Measurements from ENCODE around the gene RAB4A. TPM values are rescaled to one million over a fixed set of nuclear protein-coding genes. Genes with fewer than 3 reads are reported as not detected.

RAB4A gene
- total RNA-seq, 1 donor from 2014 or later: 25.1 TPM

DNA sequence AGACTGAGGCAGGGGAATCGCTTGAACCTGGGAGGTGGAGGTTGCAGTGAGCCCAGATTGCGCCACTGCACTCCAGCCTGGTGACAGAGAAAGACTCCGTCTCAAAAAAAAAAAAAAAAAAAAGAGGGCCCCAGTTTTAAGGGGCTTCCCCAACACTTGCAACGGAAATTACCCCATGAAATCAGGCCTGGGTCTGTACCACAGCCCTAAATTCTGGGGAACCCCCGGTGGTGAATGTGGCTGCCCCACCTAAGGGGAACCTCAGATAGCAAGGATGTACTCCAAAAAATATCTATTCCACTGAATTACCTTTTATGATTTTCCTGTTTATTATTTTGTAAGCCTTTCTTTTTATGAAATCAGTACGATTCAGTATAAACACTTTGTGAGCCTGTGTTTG lies 56.9 kb downstream of the RAB4A start:
- intact Hi-C loops (cut with micrococcal nuclease): loop anchor here (5.0 kb wide), 1 partner anchor 180 kb away; the partner anchor contains the start of gene NUP133

DNA sequence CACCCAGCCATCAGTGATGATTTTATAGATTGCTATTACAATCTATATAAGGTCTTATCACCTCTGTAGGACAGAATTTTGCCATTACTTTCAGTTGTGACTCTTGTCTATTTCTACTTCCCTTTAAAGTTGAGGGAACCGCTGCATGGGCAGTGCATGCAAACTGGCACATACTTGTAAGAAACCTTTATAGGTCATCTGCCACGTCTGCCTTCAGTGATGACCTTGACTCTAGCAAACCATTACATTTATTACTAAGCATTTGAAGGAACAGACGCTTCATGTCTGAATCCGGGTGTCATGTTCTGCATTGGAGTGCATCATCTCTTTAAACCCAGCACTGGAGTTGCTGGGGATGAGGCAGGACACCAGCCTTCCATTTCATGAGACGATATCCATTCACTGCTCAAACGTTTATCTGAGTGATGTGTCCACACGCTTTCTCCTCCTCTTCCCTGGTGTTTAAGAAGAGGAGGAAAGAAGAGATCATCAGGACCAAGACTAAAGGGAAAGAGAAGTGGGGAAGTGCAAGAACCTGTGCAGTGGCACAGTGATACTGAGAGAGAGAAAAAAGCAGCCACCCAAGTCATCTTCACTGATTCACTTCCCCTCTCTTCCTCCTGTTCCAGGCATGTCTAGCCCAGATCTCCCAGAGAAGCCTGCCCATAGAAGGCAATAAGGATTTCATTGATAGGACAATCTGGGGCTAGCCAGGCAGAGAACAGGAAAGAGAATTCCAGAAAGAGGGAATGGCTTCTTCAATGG lies 57.9 kb downstream of the RAB4A start:
- intact Hi-C loops (cut with micrococcal nuclease): loop anchor here (5.0 kb wide), 1 partner anchor 179 kb away; the partner anchor contains the start of gene NUP133

DNA sequence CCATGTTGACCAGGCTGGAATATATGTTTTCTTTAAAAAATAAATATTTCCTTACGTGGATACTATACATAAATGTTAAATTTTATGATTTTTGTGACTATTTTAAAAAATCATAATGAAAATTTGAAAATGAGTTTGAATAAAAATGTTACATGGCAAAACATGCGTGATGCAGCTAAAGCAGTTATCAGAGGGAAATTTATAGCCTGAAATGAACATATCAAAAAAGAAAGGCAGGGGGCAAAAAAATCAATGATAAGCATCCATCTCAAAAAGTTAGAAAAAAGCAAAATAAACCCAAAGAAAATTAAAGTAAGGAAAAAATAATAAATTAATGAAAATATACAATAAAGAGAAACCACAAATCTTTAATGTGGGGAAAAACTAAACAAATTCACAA lies 63.4 kb downstream of the RAB4A start:
- intact Hi-C loops (cut with micrococcal nuclease): no loop called here

DNA sequence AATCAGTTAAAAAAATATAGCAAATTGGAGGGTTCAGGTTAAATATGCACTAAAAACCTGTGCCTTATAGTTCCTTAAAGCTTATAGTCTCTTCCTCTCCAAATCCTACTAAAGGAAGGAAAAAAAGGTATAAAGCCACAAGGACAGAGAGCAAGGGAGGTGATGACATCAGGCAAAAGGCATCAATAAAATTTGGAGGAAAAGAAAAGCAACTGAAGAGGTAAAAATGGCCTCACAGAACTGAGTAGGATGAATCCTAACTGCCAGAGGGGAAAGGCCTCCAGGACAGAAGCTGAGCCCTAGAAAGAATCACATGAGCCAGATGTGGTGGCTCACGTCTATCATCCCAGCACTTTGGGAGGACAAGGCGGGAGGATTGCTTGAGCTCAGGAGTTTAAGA lies 63.8 kb downstream of the RAB4A start:
- intact Hi-C loops (cut with micrococcal nuclease): no loop called here

DNA sequence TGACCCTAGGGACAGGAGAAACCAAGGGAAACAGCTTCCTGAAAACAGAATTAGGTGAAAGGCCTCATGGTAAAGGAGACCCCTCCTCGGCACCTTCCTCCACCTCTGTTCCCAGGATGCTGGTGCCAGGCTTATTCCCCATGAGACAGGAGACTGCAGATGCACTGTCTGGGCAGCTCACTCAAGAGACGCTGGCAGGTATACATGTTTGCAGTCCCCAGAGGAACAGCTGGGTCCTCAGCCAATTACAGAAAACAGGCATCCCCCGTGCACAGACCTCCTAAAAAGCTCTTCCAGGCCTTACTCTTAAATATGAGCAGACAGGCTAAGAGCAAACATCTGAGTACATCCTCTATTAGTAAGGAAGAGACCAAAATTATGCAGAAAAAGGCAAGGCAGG lies 65.4 kb downstream of the RAB4A start:
- intact Hi-C loops (cut with micrococcal nuclease): no loop called here

DNA sequence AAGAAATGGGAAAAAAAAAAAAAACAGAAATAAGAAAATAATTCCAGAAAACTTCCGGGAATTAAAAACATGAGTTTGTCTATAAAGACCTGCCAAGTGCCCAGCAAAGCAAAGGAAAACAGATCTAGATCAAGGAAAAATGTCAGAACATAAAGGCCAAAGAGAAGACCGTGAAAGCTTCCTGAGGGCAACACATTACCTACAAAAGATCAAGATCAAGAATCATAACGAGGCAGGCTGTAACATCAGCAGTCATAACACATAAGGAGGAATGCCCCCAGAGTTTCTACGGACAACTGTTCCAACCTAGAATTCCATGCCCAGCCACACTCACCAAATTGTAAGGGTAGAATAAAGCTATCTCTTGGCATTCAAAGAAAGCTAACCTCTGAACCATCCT lies 68.2 kb downstream of the RAB4A start:
- intact Hi-C loops (cut with micrococcal nuclease): no loop called here

DNA sequence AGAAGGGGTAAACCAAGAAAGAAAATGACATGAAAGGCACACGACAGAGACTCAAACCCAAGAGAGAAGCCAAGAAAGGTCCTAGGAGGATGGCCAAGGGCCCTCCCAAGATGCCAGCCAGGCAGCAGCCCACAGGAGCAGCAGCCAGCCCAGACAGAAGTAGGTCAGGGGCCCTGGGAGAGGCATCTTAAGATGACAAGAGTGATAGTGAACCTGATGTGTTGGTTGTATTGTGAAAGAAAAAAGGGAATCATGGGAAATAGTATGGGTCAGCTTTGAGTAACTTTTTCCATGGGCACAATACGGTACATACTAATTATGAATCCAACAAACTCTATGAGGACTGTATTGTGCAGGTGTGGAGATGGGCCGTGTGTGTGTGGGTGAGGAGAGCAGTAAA lies 68.6 kb downstream of the RAB4A start:
- intact Hi-C loops (cut with micrococcal nuclease): no loop called here

DNA sequence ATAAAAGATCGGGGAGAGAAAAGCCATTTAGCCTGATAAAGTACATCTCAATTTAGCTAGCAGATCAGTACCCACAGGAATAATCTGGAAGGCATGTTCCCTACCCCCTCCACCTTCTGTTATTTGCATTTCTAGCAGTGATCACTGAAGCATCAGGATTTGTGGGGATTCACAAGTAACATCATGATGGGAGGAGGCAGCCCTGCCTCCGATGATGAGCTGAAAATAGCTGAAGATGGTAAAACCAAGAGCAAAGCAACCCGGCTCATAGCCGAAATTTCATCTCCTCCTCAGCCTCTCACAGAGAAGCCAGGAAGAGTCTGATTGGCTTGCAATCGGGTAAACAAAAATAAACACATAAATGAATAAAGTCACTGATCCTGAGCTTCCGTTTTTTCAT lies 69.6 kb downstream of the RAB4A start:
- intact Hi-C loops (cut with micrococcal nuclease): loop anchor here (2.0 to 5.0 kb wide), 8 partner anchors 280 to 1997 kb away; partner anchors contain the start of genes ARV1, EXOC8, IBA57 and MRPL55

DNA sequence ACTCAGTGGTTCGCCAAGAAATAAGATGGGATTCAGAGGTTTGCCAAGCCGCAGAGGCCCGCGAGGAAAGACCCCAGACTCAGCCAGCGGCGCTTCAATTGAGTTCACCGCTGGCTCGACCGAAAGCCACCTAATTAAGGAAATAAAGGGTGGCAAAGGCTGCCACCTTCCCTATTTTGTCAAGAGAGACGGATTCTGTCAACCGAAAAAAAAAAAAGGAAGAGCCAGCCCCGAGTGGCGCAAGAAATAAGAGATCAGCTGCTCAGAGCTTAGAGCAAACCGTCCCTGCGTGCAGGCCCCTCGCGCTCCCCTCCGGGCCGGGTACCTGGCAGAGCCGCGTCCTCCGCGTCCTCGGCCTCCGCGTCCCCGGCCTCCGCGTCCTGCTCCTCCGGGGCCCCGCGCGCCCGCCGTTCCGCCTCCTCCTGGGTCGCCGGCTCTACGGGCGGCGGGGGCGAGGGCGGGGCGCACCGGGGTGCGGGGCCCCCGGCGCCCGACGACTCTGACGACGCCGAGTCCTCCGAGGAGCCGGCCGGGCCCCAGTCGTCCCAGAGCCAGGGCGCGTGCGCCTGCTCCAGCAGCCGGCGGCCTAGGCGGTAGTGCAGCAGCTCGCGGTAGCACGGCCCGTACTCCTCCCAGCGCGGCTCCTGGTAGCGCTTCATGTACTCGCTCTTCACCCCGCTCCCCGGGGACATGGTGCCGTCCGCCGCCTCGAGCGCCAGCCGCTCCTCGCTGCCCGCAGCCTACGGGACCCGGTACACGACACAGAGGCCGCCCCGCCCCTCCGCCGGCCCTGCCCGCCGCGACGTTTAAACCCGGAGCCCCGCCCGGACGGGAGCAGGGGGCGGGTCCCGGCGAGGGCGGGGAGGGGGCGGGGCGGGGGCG lies 71.1 kb downstream of the RAB4A start:
- intact Hi-C loops (cut with micrococcal nuclease): loop anchor here (1.0 to 5.0 kb wide), 22 partner anchors 16 to 1995 kb away; partner anchors contain the start of genes ABCB10, ARF1, ARV1 and COG2

DNA sequence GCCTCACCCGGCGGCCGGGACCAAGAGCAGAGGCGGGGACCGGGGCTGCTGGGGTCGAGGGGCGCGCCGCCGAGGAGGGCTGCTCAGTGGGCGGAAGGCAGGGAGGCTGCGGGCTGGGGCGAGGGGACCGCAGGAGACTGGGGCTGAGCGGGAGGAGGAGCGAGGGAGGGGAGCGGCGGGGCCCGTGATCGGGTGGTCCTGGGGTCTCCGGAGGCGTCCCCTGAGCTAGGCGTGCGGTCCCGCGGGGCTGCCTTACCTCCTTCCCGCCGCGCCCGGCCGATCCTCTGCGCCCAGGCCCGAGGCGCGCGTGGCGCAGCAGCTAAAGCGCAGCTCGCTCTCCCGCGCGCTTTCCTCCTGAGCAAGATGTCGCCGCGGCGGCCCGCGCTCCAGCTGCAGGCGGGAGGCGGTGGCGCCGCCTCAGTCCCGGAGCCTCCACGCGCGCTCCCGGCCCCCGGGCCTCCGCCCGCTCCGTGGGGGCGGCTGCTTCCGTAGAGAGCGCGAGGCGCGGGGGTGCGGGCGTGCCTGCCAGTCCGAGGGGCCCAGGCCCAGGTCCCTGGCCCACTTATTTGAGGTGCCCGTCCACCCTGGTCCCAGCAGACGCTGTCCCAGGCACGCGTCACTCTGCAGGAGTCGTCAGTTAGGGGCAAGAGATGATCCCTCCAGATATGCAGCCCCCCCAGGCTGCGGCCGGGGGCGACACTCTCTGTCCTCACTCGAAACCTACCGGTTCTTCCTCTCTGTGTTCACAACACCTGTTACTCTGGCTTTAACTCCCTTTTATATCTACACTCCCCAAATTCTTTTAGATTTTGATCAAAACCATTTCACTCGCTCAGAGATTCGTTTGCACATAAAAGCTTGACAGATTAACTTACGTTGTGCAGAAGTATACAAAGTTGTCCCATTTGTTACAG lies 72.0 kb downstream of the RAB4A start, which contains the start of gene CCSAP:
TSS of gene CCSAP (minus strand) at position 392 of the 914 bp plus-strand sequence. CDS start 582 bp downstream, outside the sequence.
- intact Hi-C loops (cut with micrococcal nuclease): loop anchor here (1.0 to 5.0 kb wide), 24 partner anchors 57 to 1994 kb away; partner anchors contain the start of genes ABCB10, ARF1, ARV1 and COG2

DNA sequence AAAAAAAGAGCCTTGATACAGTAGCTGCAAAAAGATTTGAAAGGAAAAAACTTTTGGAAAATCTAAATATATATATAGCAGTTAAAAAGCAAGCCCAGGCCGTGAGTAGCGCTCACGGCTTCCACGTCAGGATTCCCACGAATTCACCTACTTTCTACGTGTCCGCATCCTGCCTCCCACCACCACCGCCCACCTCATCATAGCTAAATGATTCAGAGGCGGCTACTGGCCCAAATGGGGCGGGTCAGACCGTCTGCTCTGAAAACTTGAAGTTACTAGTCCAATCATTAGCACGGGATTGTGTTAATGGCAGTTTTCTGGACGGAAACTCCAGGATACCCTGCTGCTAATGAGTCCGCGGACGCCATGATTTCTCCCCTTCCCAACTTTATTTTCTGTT lies 73.2 kb downstream of the RAB4A start:
- intact Hi-C loops (cut with micrococcal nuclease): loop anchor here (5.0 kb wide), 7 partner anchors 1067 to 1993 kb away; partner anchors contain the start of genes ARV1, EXOC8, IBA57 and MRPL55

DNA sequence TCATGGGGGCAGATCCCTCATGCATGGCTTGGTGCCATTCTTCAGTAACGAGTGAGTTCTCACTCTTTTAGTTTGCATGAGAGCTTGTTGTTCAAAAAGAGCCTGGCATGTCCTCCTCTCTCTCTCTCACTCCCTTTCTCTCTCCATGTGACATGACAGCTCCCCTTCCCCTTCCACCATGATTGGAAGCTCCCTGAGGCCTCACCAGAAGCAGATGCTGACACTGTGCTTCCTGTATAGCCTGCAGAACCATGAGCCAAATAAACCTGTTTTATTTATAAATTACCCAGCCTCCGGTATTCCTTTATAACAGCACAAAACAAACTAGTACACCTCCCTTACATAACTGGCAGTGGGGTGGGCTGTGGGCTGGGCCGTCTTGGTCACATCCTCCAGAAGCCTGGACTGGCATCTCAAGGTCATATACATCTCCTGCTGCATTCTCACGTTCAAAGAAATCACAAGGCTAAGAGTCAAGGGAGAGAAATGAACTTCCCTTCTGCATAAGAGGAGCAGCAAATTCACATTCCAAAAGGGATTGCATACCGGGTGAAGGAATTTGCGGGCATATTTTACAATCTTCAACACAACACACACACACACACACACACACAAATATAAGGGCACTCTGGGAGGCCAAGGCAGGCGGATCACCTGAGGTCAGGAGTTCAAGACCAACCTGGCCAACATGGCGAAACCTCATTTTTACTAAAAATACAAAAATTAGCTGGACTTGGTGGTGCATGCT lies 74.2 kb downstream of the RAB4A start:
- intact Hi-C loops (cut with micrococcal nuclease): loop anchor here (5.0 kb wide), 7 partner anchors 1068 to 1992 kb away; partner anchors contain the start of genes ARV1, EXOC8, IBA57 and MRPL55

DNA sequence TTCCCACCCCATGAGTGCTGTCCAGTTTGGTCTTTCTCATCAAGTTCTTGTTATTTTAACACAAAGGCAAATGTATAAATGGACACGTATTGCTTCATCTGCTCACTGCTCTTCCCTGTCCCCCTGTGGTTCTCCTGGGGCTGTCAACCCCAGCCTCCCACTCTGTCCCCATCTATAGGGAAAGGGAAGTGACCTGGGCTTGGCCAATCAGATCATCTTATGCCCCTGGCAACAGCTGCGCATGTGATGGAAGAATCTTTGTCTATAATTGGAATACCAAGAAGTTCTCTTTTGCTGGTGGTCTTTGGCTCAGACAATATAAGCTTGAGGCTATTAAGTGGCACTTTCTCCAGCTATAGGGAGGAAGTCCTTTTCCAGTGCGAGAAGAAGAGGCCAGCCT lies 76.6 kb downstream of the RAB4A start:
- intact Hi-C loops (cut with micrococcal nuclease): no loop called here

DNA sequence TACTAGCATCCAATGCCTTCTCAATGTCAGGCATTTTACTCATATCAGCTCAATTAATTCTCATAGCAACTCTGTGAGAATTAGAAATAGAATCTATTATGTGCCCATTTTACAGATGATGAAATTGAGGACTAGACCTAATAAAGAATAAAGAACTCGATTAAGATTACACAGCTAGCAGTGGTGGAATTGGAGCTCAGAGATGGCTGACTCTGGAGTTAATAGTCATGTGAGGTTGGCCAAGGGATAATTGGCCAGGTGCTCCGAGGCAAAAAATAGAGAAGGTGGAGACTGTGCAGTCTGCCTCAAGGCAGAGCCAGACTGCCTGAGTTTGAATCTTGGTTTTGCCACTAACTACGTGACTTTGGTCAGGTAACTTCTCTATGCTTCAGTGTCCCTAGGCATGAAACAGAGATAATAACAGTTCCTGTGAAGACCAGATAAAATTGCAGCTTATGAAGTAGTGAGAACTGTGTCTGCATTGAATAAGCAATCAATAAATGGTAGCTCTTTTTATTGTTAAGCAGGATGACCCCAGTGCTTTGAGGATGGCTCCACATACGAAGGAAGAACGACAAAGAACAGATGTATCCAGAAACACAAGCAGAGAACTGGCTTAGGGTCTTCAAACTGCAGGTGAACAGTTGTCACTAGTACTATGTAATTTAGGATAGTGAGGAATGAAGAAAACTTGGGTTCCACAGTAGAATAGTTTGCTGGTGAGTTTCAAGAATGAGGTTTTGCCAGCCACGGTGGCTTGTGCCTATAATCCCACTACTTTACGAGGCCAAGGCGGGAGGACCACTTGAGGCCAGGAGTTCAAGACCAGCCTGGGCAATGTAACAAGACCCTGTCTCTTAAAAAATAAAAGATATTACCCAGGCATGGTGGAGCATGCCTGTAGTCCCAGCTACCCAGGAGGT lies 78.8 kb downstream of the RAB4A start:
- intact Hi-C loops (cut with micrococcal nuclease): no loop called here

DNA sequence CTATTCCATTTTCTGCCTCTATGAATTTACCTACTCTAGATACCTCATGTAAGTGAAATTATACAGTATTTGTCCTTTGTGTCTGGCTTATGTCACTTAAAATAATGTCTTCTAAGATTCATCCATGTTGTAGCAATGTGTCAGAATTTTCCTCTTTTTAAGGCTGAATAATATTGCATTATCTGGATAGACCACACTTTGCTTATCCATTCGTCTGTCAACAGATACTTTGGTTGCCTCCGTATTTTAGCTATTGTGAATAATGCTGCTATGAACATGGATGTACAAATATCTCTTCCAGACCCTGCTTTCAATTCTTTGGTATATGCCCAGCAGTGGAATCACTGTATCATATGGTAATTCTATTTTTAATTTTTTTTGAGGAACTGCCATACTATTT lies 82.1 kb downstream of the RAB4A start:
- intact Hi-C loops (cut with micrococcal nuclease): no loop called here

DNA sequence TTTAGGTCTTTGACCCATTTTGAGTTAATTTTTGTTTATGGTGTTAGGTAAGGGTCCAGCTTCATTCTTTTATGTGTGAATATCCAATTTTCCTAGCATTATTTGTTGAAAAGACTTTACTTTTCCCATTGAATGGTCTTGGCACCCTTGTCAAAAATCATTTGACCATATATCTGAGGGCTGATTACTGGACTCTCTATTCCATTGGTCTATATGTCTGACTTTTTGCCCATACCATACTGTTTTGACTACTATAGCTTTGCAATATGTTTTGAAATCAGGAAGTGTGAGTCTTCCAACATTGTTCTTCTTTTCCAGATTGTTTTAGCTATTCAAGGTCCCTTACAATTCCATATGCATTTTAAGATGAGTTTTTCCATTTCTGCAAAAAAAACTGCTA lies 83.3 kb downstream of the RAB4A start:
- intact Hi-C loops (cut with micrococcal nuclease): no loop called here
